K562 (cell line): ENCODE results near the gene LASP1. TPM values are rescaled to one million over a fixed set of nuclear protein-coding genes. Genes with fewer than 3 reads are reported as not detected.

Experiments
- BCL6 ChIP-seq: fragments of 250-450 bp; sonication (Bioruptor Pico); IDR thresholded peaks from 2 replicates; pipeline ENCODE4 v1.4.0; 2020
- ESRRA ChIP-seq: fragments of 450-650 bp; IDR thresholded peaks from 2 replicates; pipeline ENCODE4 v1.6.1; 2014; ENCODE audit warnings: low read depth, mild to moderate bottlenecking, moderate library complexity, borderline replicate concordance
- EZH2 ChIP-seq: IDR thresholded peaks from 2 replicates; pipeline ENCODE4 v1.6.1; 2012; ENCODE audit warnings: low read depth, mild to moderate bottlenecking, inconsistent platforms, low read length, borderline replicate concordance
- HMG20B ChIP-seq: fragments of 250-450 bp; sonication (Bioruptor Pico); IDR thresholded peaks from 2 replicates; pipeline ENCODE4 v1.5.0; 2021; ENCODE audit warnings: mild to moderate bottlenecking
- NR2C2 ChIP-seq, 2 experiments: fragments of 200-800 bp in 1 of 2; sonication (Bioruptor generic) in 1 of 2; sonication (generic) in 1 of 2; formaldehyde crosslinking in 1 of 2; IDR thresholded peaks; 2 replicates each; pipeline versions ENCODE4 v1.6.1 to v1.8.0; 2016 to 2022; ENCODE audit warnings: mild to moderate bottlenecking in 1 of 2, missing compliant biosample characterization in 1 of 2, missing genetic modification characterization in 1 of 2, missing genetic modification reagents in 1 of 2
- RBM14 ChIP-seq: fragments of 200-400 bp; formaldehyde crosslinking; IDR thresholded peaks from 2 replicates; pipeline ENCODE4 v1.6.1; 2018; ENCODE audit warnings: low read depth, mild to moderate bottlenecking, low read length, moderate library complexity, borderline replicate concordance; ENCODE audit not compliant: insufficient read depth
- SMARCA4 ChIP-seq: fragments of 450-650 bp; IDR thresholded peaks from 2 replicates; pipeline ENCODE4 v1.6.1; 2016
- SMARCB1 ChIP-seq: IDR thresholded peaks from 2 replicates; pipeline ENCODE4 v1.6.1; 2011; ENCODE audit warnings: improper control_type of control experiment, low read depth; ENCODE audit not compliant: insufficient read length
- SMC3 ChIP-seq: conservative IDR thresholded peaks from 2 replicates; pipeline ENCODE4 v1.6.1; 2011; ENCODE audit warnings: low read depth, low read length, improper control_type of control experiment; ENCODE audit not compliant: insufficient read depth
- TCF3 ChIP-seq: sonication (generic); formaldehyde crosslinking; IDR thresholded peaks from 2 replicates; pipeline ENCODE4 v1.4.0; 2020; ENCODE audit warnings: mild to moderate bottlenecking, missing genetic modification reagents
- U2AF2 ChIP-seq: fragments of 200-400 bp; formaldehyde crosslinking; optimal IDR thresholded peaks from 2 replicates; pipeline ENCODE3; 2017; ENCODE audit warnings: low read depth, mild to moderate bottlenecking, low read length
- ZNF124 ChIP-seq: sonication (generic); formaldehyde crosslinking; IDR thresholded peaks from 2 replicates; pipeline ENCODE4 v1.8.1; 2022; ENCODE audit warnings: missing genetic modification reagents
- ZNF140 ChIP-seq: fragments of 250-450 bp; sonication (Bioruptor Pico); IDR thresholded peaks from 2 replicates; pipeline ENCODE4 v1.8.0; 2021; ENCODE audit warnings: moderate library complexity, mild to moderate bottlenecking, inconsistent platforms
- ZNF165 ChIP-seq: fragments of 250-450 bp; sonication (Bioruptor Pico); IDR thresholded peaks from 2 replicates; pipeline ENCODE4 v1.4.0; 2020; ENCODE audit warnings: borderline replicate concordance
- ZNF184 ChIP-seq: sonication (generic); formaldehyde crosslinking; IDR thresholded peaks from 2 replicates; pipeline ENCODE4 v1.5.0; 2020; ENCODE audit warnings: missing genetic modification reagents
- ZNF23 ChIP-seq: fragments of 250-450 bp; sonication (Bioruptor Pico); IDR thresholded peaks from 2 replicates; pipeline ENCODE4 v1.4.0; 2020; ENCODE audit warnings: mild to moderate bottlenecking
- ZNF436 ChIP-seq: fragments of 250-450, 450-650 bp; sonication (Bioruptor Pico); formaldehyde crosslinking; IDR thresholded peaks from 2 replicates; pipeline ENCODE4 v1.7.0; 2020; ENCODE audit warnings: mild to moderate bottlenecking
- ZNF76 ChIP-seq: fragments of 250-450 bp; sonication (Bioruptor Pico); IDR thresholded peaks from 2 replicates; pipeline ENCODE4 v1.4.0; 2020; ENCODE audit warnings: mild to moderate bottlenecking, moderate library complexity, borderline replicate concordance
- polyA plus RNA-seq, 8 experiments: library from polyadenylated mRNA; depleted of rRNA in 4 of 8; stranded (reverse) in 5 of 8; unstranded in 3 of 8; fragments of >200 nt; fragmentation: Nextera tagmentation in 2 of 8; fragmentation: Illumina TruSeq in 1 of 8; extraction: Ambion mirVana in 2 of 8; extraction: Trizol in 1 of 8; gene quantifications; 2 replicates each; pipeline versions ENCODE4 v1.2.1 to v1.2.3, GENCODE V29; 2011 to 2014; ENCODE audit warnings: inconsistent platforms in 1 of 8, missing spikeins in 1 of 8
- total RNA-seq, 7 experiments: library from RNA; depleted of rRNA in 6 of 7; stranded (reverse); fragments of >200 nt in 6 of 7; fragmentation: Illumina TruSeq in 2 of 7; extraction: Trizol in 2 of 7; gene quantifications; 2 replicates each; pipeline versions ENCODE4 v1.2.1 to v1.2.3, GENCODE V29; 2011 to 2021; ENCODE audit warnings: low replicate concordance in 1 of 7
- TF ChIP-seq, protein P1 (sequence below): sonication (generic); IDR thresholded peaks from 2 replicates; pipeline ENCODE4 v1.6.1; 2016
- TF ChIP-seq, protein P2 (sequence below): sonication (generic); formaldehyde crosslinking; IDR thresholded peaks from 2 replicates; pipeline ENCODE4 v1.8.0; 2022; ENCODE audit warnings: missing genetic modification reagents, mild to moderate bottlenecking, moderate library complexity, borderline replicate concordance
- TF ChIP-seq, protein P3 (sequence below), 2 experiments: fragments of 450-650 bp in 1 of 2; sonication (generic) in 1 of 2; formaldehyde crosslinking in 1 of 2; IDR thresholded peaks in 1 of 2; conservative IDR thresholded peaks in 1 of 2; 2 replicates each; pipeline versions ENCODE4 v1.6.1 to v1.8.1; 2016 to 2023; ENCODE audit warnings: mild to moderate bottlenecking in 2 of 2, moderate library complexity in 2 of 2, inconsistent platforms in 1 of 2, missing genetic modification reagents in 1 of 2
- TF ChIP-seq, protein P4 (sequence below): sonication (generic); formaldehyde crosslinking; IDR thresholded peaks from 2 replicates; pipeline ENCODE4 v1.8.1; 2023; ENCODE audit warnings: mild to moderate bottlenecking, missing genetic modification reagents

Gene LASP1
- total and polyA plus RNA-seq, 9 of the 15 experiments (the other 6 are each of a cell fraction or from before 2014, with no cell fraction given) = 23.0 to 125 (median 55.3) TPM

DNA sequence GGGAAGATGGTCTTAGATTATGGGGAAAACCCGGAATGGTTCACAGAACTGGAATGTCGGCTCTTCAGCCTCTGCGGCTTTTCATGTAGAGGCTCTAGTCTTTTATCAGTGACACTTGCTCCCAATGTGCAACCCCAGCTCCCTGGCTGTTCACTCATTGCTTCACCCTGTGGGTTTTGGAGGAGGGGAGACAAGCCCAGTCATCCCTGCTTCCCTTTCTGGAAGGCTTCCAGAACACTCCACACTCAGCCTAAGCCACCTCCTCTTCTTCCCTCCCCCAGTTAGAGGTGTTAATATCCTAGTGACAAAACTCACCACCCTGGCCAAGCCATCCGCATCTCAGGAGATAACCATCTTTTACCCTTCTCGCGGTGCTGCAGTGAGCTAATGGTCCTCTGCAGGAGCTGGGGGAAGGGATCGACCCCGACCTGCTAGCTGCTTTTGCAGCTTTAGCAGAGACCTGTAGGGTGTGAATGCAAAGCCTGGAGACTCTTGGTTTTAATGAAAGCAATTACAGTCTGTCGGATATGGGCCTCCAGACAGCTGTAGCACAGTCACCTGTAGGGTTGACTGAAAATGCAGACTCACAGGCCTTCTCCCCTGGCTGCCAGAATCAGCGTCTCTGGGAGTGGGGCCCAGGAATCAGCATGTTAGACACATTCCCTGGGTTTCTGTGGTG, 31.3 kb downstream of the LASP1 start (continued):
- no peak for TF ChIP-seq ZNF76
- TF ChIP-seq ZNF436 (CRISPR knock-in tag) = no peak
- no peak for TF ChIP-seq BCL6 (CRISPR knock-in tag)
- TF ChIP-seq, protein P1, sequence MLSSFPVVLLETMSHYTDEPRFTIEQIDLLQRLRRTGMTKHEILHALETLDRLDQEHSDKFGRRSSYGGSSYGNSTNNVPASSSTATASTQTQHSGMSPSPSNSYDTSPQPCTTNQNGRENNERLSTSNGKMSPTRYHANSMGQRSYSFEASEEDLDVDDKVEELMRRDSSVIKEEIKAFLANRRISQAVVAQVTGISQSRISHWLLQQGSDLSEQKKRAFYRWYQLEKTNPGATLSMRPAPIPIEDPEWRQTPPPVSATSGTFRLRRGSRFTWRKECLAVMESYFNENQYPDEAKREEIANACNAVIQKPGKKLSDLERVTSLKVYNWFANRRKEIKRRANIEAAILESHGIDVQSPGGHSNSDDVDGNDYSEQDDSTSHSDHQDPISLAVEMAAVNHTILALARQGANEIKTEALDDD = peak; percentile 86
- peak; percentile 63; the same call in 1 of the 2 replicates for TF ChIP-seq SMARCA4
- no peak for TF ChIP-seq ZNF124 (CRISPR knock-in tag)
- TF ChIP-seq HMG20B (CRISPR knock-in tag) = no peak
- no peak for TF ChIP-seq RBM14
- peak; percentile 55; the same call in 1 of the 2 replicates for TF ChIP-seq ESRRA
- TF ChIP-seq ZNF140 (CRISPR knock-in tag) = no peak
- peak; percentile 52; the same call in 1 of the 2 replicates for TF ChIP-seq TCF3 (CRISPR knock-in tag)
- TF ChIP-seq ZNF165 (CRISPR knock-in tag) = no peak
- TF ChIP-seq, protein P2, sequence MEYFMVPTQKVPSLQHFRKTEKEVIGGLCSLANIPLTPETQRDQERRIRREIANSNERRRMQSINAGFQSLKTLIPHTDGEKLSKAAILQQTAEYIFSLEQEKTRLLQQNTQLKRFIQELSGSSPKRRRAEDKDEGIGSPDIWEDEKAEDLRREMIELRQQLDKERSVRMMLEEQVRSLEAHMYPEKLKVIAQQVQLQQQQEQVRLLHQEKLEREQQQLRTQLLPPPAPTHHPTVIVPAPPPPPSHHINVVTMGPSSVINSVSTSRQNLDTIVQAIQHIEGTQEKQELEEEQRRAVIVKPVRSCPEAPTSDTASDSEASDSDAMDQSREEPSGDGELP = peak; percentile 69
- TF ChIP-seq NR2C2 (CRISPR knock-in tag; IDR thresholded peaks at IDR 0.05) = no peak
- peak; percentile 62; the same call in 1 of the 2 replicates for TF ChIP-seq NR2C2 (tag; IDR thresholded peaks at IDR 0.05)
- TF ChIP-seq ZNF184 (CRISPR knock-in tag) = no peak
- TF ChIP-seq, protein P3, sequence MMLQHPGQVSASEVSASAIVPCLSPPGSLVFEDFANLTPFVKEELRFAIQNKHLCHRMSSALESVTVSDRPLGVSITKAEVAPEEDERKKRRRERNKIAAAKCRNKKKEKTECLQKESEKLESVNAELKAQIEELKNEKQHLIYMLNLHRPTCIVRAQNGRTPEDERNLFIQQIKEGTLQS (IDR thresholded peaks at IDR 0.05) = peak; percentile 77
- TF ChIP-seq, protein P3 (CRISPR knock-in tag; conservative IDR thresholded peaks at IDR 0.05) = 0 out of 2 replicates have a peak, but pooled peaks have one; percentile 41
- TF ChIP-seq SMARCB1 = no peak
- no peak for TF ChIP-seq U2AF2
- TF ChIP-seq EZH2 = no peak
- TF ChIP-seq SMC3 = no peak
- TF ChIP-seq ZNF23 (CRISPR knock-in tag) = no peak
- TF ChIP-seq, protein P4, sequence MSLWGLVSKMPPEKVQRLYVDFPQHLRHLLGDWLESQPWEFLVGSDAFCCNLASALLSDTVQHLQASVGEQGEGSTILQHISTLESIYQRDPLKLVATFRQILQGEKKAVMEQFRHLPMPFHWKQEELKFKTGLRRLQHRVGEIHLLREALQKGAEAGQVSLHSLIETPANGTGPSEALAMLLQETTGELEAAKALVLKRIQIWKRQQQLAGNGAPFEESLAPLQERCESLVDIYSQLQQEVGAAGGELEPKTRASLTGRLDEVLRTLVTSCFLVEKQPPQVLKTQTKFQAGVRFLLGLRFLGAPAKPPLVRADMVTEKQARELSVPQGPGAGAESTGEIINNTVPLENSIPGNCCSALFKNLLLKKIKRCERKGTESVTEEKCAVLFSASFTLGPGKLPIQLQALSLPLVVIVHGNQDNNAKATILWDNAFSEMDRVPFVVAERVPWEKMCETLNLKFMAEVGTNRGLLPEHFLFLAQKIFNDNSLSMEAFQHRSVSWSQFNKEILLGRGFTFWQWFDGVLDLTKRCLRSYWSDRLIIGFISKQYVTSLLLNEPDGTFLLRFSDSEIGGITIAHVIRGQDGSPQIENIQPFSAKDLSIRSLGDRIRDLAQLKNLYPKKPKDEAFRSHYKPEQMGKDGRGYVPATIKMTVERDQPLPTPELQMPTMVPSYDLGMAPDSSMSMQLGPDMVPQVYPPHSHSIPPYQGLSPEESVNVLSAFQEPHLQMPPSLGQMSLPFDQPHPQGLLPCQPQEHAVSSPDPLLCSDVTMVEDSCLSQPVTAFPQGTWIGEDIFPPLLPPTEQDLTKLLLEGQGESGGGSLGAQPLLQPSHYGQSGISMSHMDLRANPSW (CRISPR knock-in tag) = no peak
